ENCODE data around the gene ANK2. TPM values are rescaled to one million over a fixed set of nuclear protein-coding genes. Genes with fewer than 3 reads are reported as not detected.

The ANK2 gene
- total RNA-seq, 1 donor from 2014 or later = 35.5 TPM

GRCh38 chr4:113411496-113411938 lies 362.1 kb downstream of the ANK2 start:
- H3K36me3 ChIP-seq (ENCODE audit: control insufficient read depth, insufficient read depth, low read length) = no peaks in the 10 kb centered on the region
- no peak overlapping the region for H3K4me3 ChIP-seq (ENCODE audit: low read depth, low read length)
- DNase-seq (ENCODE audit: low read depth) = peak; percentile 56
- H3K27me3 ChIP-seq (ENCODE audit: control insufficient read depth, insufficient read depth, low read length) = no peaks in the 10 kb centered on the region
- no peak for TF ChIP-seq CTCF (IDR thresholded peaks at IDR 0.05; ENCODE audit: insufficient read depth, low read length, poor library complexity, severe bottlenecking)

GRCh38 chr4:113419631-113420030 lies 370.2 kb downstream of the ANK2 start:
- Histone ChIP-seq H3K27me3 (ENCODE audit: control insufficient read depth, insufficient read depth, low read length) (no peaks in the 10 kb centered on the region), H3K4me3 (ENCODE audit: low read depth, low read length) (no peak overlapping the region), H3K36me3 (ENCODE audit: control insufficient read depth, insufficient read depth, low read length) (no peaks in the 10 kb centered on the region)
- DNase-seq (ENCODE audit: low read depth) = no peak
- no peak for TF ChIP-seq CTCF (IDR thresholded peaks at IDR 0.05; ENCODE audit: insufficient read depth, low read length, poor library complexity, severe bottlenecking)

- no peak for DNase-seq (ENCODE audit: low read depth)
- Histone ChIP-seq H3K4me3 (ENCODE audit: low read depth, low read length) (no peak overlapping the region), H3K27me3 (ENCODE audit: control insufficient read depth, insufficient read depth, low read length) (no peaks in the 10 kb centered on the region), H3K36me3 (ENCODE audit: control insufficient read depth, insufficient read depth, low read length) (no peaks in the 10 kb centered on the region)
- TF ChIP-seq CTCF (IDR thresholded peaks at IDR 0.05; ENCODE audit: insufficient read depth, low read length, poor library complexity, severe bottlenecking) = no peak
Measured at GRCh38 chr4:113420938-113421337, 371.5 kb downstream of the ANK2 start.

- Histone ChIP-seq H3K36me3 (ENCODE audit: control insufficient read depth, insufficient read depth, low read length) (no peaks in the 10 kb centered on the region), H3K4me3 (ENCODE audit: low read depth, low read length) (no peak overlapping the region), H3K27me3 (ENCODE audit: control insufficient read depth, insufficient read depth, low read length) (no peaks in the 10 kb centered on the region)
- DNase-seq (ENCODE audit: low read depth) = no peak
- no peak for TF ChIP-seq CTCF (IDR thresholded peaks at IDR 0.05; ENCODE audit: insufficient read depth, low read length, poor library complexity, severe bottlenecking)
Measured at GRCh38 chr4:113423631-113424030, 374.2 kb downstream of the ANK2 start.

GRCh38 chr4:113433116-113433515 lies 383.7 kb downstream of the ANK2 start:
- DNase-seq (ENCODE audit: low read depth) = no peak
- TF ChIP-seq CTCF (IDR thresholded peaks at IDR 0.05; ENCODE audit: insufficient read depth, low read length, poor library complexity, severe bottlenecking) = no peak
- Histone ChIP-seq H3K36me3 (ENCODE audit: control insufficient read depth, insufficient read depth, low read length) (no peaks in the 10 kb centered on the region), H3K4me3 (ENCODE audit: low read depth, low read length) (no peak overlapping the region), H3K27me3 (ENCODE audit: control insufficient read depth, insufficient read depth, low read length) (no peaks in the 10 kb centered on the region)
